GM19452 (cell line): ENCODE data around the gene VSTM5.
"Not testable (repeated sequence)": the region's sequence is repeated elsewhere in the genome, so short reads cannot be mapped to it uniquely, and the experiment has no call there.

ENCODE experiments used
- ATAC-seq: cut with Tn5 transposase; IDR thresholded peaks from one replicate; pipeline ENCODE4 v1.9.1; 2021; ENCODE audit not compliant: unreplicated experiment

The VSTM5 gene

GRCh38 chr11:93801366-93801765 is 49.1 kb downstream of the VSTM5 start:
- ATAC-seq: no peak

- ATAC-seq: no peak
Observed at GRCh38 chr11:93796441-93797231, 53.8 kb downstream of the VSTM5 start.

GRCh38 chr11:93791493-93791892 is 58.9 kb downstream of the VSTM5 start:
- ATAC-seq: no peak

- peak; percentile 42 for ATAC-seq
Observed at GRCh38 chr11:93784935-93785360, 65.5 kb downstream of the VSTM5 start.

GRCh38 chr11:93784145-93784934 is 66.1 kb downstream of the VSTM5 start, which contains the start of gene MED17:
Gene MED17 (plus strand): TSS chr11:93784282. CDS start chr11:93784514, 232 bp downstream.
- peak; percentile 94 for ATAC-seq

- ATAC-seq: peak; percentile 57
Observed at GRCh38 chr11:93783765-93784144, 66.7 kb downstream of the VSTM5 start.

- no peak for ATAC-seq
Observed at GRCh38 chr11:93783362-93783761, 67.1 kb downstream of the VSTM5 start.

GRCh38 chr11:93775289-93775688 is 75.1 kb downstream of the VSTM5 start:
- ATAC-seq: no peak

GRCh38 chr11:93774560-93774959 is 75.9 kb downstream of the VSTM5 start:
- ATAC-seq: not testable (repeated sequence)

- ATAC-seq: no peak
Observed at GRCh38 chr11:93773601-93774200, 76.7 kb downstream of the VSTM5 start.

- no peak for ATAC-seq
Observed at GRCh38 chr11:93773045-93773477, 77.4 kb downstream of the VSTM5 start.

- no peak for ATAC-seq
Observed at GRCh38 chr11:93772123-93772522, 78.3 kb downstream of the VSTM5 start.

GRCh38 chr11:93770160-93770559 is 80.3 kb downstream of the VSTM5 start:
- no peak for ATAC-seq
